Raji (cell line): ENCODE results near the gene PIK3IP1.

Experiments used
- POLR2A ChIP-seq: IDR thresholded peaks from 2 replicates; pipeline ENCODE4 v1.6.1; 2011; ENCODE audit warnings: low read depth, low read length, control low read depth; ENCODE audit not compliant: insufficient read depth

Gene PIK3IP1

DNA sequence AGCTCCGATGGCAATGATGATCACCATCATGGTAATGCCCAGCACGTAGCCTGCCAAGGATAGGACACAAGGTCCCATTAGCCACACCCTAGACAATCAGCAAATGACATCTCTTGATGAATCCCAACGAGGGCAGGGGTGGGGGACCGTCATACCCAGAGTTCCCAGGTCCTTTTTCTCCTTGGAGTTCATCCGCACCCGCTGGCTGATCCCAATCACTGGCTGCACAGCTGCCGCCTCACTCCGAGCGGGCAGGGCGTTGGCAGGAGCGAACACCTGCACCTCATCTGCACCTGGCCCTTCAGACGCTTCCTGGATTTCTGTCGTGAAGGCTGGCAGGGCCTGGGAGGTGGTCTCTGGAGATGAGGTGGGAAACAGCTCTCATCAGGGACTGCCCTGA is 2.9 kb downstream of the PIK3IP1 start:
- no peak for TF ChIP-seq POLR2A

DNA sequence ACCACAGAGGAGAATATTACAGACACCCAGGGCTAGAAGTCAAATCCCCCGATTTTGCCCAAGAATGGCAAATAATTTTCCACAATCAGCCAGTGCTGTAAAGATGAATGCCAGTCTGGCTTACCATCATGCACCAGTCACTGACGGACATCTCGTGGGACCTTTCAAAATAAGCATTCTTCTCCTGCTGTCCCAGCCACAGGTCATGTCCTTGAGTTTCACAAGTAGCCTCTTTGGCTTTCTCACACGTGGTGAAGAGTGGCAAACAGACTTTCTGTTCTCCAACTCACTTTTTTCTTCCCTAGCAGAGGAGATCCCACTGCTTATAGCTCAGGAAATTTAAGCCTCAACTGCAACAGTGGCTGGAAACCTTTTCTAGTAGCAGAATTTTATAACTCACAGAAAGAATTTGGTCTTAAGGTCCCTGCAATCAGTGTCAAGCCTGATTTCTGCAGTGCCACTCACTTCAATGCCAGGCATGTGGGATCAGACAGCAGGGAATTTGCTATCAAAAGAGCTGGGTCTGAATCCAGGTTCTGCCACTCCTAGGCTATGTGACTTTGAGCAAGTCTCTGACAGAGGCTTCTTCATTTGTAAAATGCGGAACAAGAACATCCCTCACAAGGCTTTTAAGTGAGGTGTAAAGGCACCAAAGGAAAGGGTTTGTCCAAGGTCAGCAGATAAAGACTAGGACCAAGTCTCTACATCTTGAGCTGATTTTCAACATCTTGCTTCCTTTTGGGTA is 3.6 kb downstream of the PIK3IP1 start:
- no peak for TF ChIP-seq POLR2A

DNA sequence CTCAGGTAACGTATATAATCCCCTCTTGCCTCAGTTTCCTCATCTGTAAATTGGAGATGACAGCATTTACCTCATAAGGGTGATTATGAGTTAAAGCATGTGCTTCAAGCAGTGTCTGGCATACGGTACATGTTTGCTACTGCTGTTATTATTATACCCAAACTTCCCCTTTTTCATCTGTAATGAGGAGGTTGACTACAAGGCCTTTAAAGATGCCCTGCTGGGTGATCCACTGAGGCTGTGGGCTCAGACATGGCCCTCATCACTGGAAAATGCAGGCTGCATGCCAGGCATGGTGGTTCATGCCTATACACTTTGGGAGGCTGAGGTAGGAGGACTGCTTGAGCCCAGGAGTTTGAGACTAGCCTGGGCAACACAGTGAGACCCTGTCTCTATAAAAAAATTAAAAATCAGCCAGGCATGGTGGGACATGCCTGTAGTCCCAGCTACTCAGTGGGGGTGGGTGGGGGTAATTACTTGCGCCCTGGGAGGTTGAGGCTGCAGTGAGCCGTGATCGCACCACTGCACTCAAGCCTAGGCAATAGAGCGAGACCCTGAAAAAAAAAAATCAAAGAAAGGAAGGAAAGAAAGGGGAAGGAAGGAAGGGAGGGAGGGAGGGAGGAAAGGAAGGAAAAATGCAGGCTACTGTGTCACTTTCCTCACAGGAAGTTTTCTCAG is 4.3 kb downstream of the PIK3IP1 start:
- TF ChIP-seq POLR2A: no peak

DNA sequence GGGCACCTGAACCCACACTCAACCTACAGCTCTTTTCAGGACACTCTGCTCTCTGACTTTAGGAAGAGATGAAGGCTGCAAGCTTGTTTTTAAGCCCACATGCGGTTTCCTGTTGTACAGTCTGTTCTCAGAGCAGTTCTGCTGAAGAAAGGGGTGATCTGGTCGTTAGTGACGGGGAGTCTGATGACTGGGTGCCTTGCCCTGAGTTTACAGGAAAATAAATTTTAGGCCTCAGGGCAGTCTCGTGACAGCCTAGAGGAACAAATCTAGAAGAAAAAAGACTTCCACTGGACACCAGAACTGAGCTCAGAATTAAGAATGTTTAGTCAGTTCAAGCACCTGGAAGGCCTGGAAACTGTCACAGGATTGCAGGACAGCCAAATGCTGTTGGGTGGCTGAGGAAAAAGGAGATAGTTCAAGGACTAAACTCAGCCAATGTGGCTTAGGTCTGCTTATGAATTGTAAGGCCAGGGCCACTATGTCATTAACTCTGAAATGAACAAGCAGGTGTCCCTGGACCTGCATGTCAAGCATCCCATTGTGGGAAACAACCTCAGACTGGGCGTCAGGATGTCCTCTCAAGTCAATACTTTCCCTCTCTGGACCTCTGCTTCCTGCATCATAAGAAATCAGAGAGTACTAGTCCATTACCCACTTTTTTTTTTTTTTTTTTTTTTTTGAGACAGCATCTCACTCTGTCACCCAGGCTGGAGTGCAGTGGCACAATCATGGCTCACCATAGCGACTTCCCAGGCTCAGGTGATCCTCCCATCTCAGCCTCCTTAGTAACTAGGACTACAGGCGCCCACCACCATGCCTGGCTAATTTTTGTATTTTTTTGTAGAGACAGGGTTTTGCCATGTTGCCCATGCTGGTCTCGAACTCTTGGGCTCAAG is 5.7 kb downstream of the PIK3IP1 start:
- TF ChIP-seq POLR2A: no peak

DNA sequence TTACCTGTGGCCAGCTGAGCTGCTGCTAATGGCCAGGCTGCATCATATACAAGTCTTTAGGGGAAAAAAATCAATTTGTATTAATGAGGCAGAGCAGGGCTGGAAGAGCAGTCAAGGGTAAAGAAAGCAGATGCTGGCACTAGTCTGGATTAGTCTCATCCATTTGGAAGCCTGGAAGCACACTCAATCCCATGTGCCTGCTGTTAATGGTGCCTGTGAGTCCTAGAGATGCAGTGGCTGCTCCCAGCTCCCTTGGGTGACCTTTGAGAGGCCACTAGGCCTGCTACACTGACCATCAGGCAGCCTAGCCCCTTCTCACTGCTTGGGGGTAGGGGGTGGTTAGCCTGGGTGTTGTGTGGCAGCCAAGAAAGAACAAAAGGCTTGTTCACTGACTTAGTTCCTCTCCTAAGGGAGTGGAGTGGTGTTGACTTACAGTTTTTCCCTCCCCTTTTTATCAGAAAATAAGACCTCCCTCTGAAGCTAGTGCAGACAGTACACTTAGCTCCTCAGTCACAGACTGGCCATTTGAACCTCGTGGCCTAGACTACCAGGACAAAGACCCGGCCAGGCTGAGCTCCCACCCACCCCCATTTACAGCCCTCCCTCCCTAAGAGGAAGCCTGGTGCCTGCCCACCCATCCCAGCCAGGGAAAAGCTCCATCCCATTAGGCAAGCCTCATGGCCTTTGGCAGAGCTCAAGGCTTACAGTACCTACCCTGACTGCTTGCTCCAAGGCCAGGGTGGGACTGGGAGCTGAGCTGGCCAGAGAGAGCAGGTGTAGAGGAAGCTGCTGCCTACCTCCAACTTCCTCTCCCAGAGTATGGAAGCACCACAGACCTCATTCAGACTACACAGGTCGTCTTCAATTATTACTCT is 7.8 kb downstream of the PIK3IP1 start:
- TF ChIP-seq POLR2A: no peak

DNA sequence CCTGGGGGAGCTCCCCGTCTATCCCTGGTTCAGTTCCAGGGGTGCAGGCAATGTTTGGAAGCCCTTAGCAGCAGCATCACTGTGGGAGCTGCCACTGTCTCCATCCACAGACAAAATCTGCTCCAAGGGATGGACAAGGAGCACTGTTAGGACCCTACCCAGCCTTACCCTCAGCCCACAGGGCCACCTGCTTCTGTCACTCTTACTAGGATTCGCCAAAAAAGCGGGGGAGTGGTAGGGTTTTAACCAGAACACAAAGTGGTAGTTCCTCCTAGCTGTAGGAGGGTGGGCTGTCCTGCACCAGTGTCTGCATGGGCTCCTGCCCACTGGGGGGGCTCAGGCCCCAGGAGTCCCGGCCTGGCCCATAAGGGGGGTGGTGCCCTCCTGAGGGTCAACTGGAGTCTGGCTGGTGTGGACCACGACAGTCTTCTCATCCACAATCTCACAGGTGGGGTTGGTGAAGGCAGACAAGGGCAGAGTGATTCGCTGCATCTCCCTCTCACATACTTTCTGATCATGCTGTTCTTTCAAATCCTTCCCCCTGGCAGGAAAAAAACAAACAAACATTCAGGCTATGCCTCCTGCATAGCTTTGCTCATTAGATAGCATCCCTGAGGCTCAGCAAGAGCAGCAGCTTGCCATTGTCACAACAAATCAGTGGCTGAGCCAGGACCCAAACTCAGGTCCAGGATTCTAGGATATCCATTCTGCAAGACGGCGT is 9.4 kb downstream of the PIK3IP1 start:
- TF ChIP-seq POLR2A: no peak

DNA sequence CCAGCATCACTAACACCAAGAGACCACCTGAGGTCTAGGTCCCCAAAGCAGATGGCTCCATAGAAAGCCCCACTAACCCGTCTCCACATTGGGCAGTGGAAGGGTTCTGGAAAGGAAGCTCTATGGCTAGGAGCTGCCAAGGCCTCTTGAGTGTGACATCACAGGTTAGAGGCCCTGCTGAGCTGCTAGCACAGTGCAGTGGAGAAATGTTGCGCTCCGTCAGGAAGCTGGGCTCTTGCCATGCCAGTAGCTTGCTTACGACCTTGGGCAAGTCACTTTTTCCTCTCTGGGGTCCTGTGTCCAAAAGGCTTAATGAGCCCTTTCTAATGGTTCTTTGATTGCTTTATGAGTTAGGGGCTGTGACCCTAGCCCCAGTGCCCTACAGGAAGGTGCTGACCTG is 10.6 kb downstream of the PIK3IP1 start:
- TF ChIP-seq POLR2A: no peak

DNA sequence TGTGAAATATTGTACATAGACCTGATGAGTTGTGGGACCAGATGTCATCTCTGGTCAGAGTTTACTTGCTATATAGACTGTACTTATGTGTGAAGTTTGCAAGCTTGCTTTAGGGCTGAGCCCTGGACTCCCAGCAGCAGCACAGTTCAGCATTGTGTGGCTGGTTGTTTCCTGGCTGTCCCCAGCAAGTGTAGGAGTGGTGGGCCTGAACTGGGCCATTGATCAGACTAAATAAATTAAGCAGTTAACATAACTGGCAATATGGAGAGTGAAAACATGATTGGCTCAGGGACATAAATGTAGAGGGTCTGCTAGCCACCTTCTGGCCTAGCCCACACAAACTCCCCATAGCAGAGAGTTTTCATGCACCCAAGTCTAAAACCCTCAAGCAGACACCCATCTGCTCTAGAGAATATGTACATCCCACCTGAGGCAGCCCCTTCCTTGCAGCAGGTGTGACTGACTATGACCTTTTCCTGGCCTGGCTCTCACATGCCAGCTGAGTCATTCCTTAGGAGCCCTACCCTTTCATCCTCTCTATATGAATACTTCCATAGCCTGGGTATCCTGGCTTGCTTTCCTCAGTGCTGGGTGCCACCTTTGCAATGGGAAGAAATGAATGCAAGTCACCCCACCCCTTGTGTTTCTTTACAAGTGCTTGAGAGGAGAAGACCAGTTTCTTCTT is 12.3 kb downstream of the PIK3IP1 start:
- TF ChIP-seq POLR2A: no peak

DNA sequence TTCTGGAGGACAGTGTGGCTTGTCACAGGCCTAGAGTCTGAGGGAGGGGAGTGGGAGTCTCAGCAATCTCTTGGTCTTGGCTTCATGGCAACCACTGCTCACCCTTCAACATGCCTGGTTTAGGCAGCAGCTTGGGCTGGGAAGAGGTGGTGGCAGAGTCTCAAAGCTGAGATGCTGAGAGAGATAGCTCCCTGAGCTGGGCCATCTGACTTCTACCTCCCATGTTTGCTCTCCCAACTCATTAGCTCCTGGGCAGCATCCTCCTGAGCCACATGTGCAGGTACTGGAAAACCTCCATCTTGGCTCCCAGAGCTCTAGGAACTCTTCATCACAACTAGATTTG is 13.0 kb downstream of the PIK3IP1 start:
- no peak for TF ChIP-seq POLR2A

DNA sequence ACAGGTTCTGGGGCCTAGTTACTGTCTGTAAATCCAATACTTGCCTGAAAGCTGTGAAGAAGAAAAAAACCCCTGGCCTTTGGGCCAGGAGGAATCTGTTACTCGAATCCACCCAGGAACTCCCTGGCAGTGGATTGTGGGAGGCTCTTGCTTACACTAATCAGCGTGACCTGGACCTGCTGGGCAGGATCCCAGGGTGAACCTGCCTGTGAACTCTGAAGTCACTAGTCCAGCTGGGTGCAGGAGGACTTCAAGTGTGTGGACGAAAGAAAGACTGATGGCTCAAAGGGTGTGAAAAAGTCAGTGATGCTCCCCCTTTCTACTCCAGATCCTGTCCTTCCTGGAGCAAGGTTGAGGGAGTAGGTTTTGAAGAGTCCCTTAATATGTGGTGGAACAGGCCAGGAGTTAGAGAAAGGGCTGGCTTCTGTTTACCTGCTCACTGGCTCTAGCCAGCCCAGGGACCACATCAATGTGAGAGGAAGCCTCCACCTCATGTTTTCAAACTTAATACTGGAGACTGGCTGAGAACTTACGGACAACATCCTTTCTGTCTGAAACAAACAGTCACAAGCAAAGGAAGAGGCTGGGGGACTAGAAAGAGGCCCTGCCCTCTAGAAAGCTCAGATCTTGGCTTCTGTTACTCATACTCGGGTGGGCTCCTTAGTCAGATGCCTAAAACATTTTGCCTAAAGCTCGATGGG is 13.5 kb downstream of the PIK3IP1 start:
- TF ChIP-seq POLR2A: no peak

DNA sequence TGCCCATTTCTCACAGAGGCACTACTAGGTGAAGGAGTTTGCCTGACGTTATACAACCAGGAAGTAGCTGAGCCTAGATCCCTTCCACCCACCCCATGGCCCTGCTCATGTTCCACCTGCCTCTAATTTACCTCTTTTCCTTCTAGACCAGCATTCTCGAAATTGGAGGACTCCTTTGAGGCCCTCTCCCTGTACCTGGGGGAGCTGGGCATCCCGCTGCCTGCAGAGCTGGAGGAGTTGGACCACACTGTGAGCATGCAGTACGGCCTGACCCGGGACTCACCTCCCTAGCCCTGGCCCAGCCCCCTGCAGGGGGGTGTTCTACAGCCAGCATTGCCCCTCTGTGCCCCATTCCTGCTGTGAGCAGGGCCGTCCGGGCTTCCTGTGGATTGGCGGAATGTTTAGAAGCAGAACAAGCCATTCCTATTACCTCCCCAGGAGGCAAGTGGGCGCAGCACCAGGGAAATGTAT is 14.1 kb downstream of the PIK3IP1 start:
- no peak for TF ChIP-seq POLR2A

DNA sequence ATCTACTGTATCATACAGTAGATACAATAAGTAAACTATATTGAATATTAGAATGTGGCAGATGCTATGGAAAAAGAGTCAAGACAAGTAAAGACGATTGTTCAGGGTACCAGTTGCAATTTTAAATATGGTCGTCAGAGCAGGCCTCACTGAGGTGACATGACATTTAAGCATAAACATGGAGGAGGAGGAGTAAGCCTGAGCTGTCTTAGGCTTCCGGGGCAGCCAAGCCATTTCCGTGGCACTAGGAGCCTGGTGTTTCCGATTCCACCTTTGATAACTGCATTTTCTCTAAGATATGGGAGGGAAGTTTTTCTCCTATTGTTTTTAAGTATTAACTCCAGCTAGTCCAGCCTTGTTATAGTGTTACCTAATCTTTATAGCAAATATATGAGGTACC is 14.5 kb downstream of the PIK3IP1 start:
- no peak for TF ChIP-seq POLR2A

DNA sequence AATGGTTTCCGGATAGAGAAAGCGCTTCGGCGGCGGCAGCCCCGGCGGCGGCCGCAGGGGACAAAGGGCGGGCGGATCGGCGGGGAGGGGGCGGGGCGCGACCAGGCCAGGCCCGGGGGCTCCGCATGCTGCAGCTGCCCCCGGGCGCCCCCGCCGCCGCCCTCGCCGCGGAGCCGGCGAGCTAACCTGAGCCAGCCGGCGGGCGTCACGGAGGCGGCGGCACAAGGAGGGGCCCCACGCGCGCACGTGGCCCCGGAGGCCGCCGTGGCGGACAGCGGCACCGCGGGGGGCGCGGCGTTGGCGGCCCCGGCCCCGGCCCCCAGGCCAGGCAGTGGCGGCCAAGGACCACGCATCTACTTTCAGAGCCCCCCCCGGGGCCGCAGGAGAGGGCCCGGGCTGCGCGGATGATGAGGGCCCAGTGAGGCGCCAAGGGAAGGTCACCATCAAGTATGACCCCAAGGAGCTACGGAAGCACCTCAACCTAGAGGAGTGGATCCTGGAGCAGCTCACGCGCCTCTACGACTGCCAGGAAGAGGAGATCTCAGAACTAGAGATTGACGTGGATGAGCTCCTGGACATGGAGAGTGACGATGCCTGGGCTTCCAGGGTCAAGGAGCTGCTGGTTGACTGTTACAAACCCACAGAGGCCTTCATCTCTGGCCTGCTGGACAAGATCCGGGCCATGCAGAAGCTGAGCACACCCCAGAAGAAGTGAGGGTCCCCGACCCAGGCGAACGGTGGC is 15.7 kb downstream of the PIK3IP1 start:
- TF ChIP-seq POLR2A: no peak

DNA sequence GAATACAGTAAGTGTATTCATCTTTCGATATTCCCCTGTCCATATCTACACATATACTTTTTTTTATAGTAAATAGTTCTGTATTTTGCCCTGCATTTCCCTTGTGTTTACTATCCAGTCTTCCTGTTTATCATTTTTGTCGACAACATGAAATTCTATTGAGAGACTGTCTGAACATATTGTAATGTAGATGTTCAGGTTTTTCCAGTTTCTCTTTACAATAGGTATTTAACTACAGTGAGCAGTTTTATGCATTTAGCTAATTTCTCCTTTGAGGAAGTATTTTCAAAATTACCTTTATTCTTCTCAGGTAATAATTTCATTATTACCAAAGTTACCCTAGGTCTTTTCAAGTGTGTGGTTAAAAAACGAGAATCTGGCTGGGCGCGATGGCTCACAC is 16.7 kb downstream of the PIK3IP1 start:
- TF ChIP-seq POLR2A: no peak
